ENCODE measurements around the gene ZNF90.
"Not testable (repeated sequence)": the region's sequence is repeated elsewhere in the genome, so short reads cannot be mapped to it uniquely, and the experiment has no call there.

The ZNF90 gene

DNA sequence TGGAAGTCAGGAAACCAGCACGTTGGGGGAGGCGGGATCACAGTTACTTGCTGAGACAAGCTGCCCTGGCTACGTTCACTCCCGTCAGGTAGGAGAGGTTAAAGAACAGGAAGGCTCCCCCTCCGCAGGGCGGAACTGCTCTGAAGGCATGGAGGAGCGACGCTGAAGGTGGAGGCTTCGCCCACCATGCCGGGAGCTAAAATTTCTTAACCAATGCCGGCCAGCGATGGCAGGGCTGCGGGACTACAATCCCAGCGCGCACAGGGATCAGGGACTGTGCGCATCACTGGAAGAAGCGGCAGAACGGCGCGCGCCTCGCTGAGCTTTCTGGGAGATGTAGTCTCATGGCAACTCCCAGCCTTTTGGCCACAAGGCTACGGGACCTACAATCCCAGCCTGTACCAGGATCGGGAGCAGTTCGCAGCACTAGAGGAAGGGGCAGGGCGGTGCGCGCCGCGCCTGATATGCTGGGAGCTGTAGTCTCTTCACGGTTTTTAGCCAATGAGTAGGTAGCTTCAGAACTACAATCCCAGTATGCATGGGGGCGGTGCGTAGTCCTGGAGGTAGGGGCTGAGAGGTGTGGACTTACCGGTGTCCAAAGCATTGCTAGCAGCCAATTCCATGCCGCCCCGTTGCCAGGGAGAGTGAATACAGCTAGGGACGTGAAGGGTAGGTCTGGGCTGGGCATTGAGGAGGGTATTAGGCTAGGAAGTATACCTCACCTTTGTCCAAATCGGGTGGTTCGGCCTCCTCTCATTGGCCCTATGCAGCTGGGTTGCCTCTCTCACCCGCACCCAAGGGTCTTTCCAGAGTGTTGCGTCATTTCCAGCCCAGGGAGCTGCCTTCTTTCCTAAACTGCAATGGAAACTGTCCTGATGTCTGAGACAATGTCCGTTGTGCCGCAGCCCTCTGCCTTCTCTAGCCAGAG, 25.7 kb upstream of the ZNF90 start:
- no peaks in the 10 kb centered on the region for H3K27me3 ChIP-seq (ENCODE audit: control insufficient read depth, low read length)
- H4K20me1 ChIP-seq (ENCODE audit: control insufficient read depth, insufficient read depth, low read depth, low read length): no peaks in the 10 kb centered on the region
- H3K4me2 ChIP-seq (ENCODE audit: low read length): peak overlapping the region; percentile 93
- peak overlapping the region; percentile 82 for H3K4me3 ChIP-seq (ENCODE audit: low read length)
- H3K9me2 ChIP-seq (replicated peaks; ENCODE audit: control insufficient read depth, low read length): no peaks in the 10 kb centered on the region
- peaks cover 14% of the 10 kb centered on the region for H3K4me1 ChIP-seq (ENCODE audit: control insufficient read depth, low read length)
- TF ChIP-seq, protein P1, sequence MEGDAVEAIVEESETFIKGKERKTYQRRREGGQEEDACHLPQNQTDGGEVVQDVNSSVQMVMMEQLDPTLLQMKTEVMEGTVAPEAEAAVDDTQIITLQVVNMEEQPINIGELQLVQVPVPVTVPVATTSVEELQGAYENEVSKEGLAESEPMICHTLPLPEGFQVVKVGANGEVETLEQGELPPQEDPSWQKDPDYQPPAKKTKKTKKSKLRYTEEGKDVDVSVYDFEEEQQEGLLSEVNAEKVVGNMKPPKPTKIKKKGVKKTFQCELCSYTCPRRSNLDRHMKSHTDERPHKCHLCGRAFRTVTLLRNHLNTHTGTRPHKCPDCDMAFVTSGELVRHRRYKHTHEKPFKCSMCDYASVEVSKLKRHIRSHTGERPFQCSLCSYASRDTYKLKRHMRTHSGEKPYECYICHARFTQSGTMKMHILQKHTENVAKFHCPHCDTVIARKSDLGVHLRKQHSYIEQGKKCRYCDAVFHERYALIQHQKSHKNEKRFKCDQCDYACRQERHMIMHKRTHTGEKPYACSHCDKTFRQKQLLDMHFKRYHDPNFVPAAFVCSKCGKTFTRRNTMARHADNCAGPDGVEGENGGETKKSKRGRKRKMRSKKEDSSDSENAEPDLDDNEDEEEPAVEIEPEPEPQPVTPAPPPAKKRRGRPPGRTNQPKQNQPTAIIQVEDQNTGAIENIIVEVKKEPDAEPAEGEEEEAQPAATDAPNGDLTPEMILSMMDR (IDR thresholded peaks at IDR 0.05; ENCODE audit: low read depth, low read length, poor library complexity, severe bottlenecking): no peak
- TF ChIP-seq EZH2phosphoT487 (IDR thresholded peaks at IDR 0.05; ENCODE audit: borderline replicate concordance, low read length): no peak
- peaks cover 17% of the 10 kb centered on the region for H3K9me3 ChIP-seq (ENCODE audit: control insufficient read depth, insufficient read depth, low read length)
- no peak overlapping the region for H3K27ac ChIP-seq (ENCODE audit: low read depth, low read length)
- no peaks in the 10 kb centered on the region for H3F3A ChIP-seq (ENCODE audit: control insufficient read depth, insufficient read depth)
- no peaks in the 10 kb centered on the region for H3K79me2 ChIP-seq (ENCODE audit: control insufficient read depth, low read length)
- H3K36me3 ChIP-seq (ENCODE audit: control insufficient read depth, low read length): no peaks in the 10 kb centered on the region

DNA sequence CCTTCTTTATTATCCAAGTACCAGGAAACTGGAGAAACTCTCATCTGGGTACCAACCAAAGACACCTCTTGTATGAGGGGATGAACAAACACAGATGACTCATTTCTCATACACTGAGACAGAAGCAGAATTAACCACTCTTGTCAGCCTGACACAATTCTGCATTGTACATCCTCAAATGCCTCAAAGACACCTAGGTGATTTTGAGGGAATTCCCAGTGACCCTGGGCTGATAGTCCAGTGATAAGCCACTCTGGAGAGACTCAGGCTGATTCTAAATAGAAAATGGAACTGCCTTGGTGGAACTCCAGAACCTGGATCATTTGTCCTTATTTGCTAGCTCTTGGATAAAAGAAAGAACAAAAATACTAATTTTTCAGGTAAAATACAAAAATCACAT, 19.1 kb upstream of the ZNF90 start:
- not testable (repeated sequence) for H3K4me3 ChIP-seq (ENCODE audit: low read length); H3K27me3 ChIP-seq (ENCODE audit: control insufficient read depth, low read length); H3F3A ChIP-seq (ENCODE audit: control insufficient read depth, insufficient read depth); H3K79me2 ChIP-seq (ENCODE audit: control insufficient read depth, low read length); H3K27ac ChIP-seq (ENCODE audit: low read depth, low read length); H3K9me2 ChIP-seq (replicated peaks; ENCODE audit: control insufficient read depth, low read length); H3K4me1 ChIP-seq (ENCODE audit: control insufficient read depth, low read length); H3K9me3 ChIP-seq (ENCODE audit: control insufficient read depth, insufficient read depth, low read length); H3K4me2 ChIP-seq (ENCODE audit: low read length); H4K20me1 ChIP-seq (ENCODE audit: control insufficient read depth, insufficient read depth, low read depth, low read length); H3K36me3 ChIP-seq (ENCODE audit: control insufficient read depth, low read length)

DNA sequence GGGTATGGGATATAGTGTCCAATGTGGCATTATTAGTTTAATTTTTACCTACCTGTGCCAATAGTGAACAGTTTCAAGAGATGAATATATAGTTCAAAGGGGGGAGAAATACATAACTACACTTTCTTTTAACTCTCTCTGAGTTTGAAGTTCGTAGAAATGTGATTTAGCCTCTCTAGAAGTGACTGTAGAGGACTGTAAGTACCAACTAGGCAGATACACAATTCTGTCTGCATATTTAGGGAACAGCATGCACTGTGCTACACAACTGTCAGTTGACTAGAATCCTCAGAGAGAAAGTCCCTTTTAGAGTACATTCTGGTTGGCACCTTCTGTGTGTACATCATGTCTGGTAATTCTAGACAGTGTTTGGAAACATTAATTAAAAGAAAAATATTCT, 17.5 kb upstream of the ZNF90 start:
- Histone ChIP-seq H3K36me3 (ENCODE audit: control insufficient read depth, low read length) (no peaks in the 10 kb centered on the region), H3K79me2 (ENCODE audit: control insufficient read depth, low read length) (no peaks in the 10 kb centered on the region), H3K27me3 (ENCODE audit: control insufficient read depth, low read length) (no peaks in the 10 kb centered on the region), H3K4me1 (ENCODE audit: control insufficient read depth, low read length) (no peaks in the 10 kb centered on the region), H3F3A (ENCODE audit: control insufficient read depth, insufficient read depth) (no peaks in the 10 kb centered on the region), H3K27ac (ENCODE audit: low read depth, low read length) (no peak overlapping the region), H3K4me3 (ENCODE audit: low read length) (no peak overlapping the region), H3K9me2 (replicated peaks; ENCODE audit: control insufficient read depth, low read length) (no peaks in the 10 kb centered on the region), H3K4me2 (ENCODE audit: low read length) (no peak overlapping the region), H4K20me1 (ENCODE audit: control insufficient read depth, insufficient read depth, low read depth, low read length) (no peaks in the 10 kb centered on the region), H3K9me3 (ENCODE audit: control insufficient read depth, insufficient read depth, low read length) (no peaks in the 10 kb centered on the region)
- TF ChIP-seq EZH2phosphoT487 (IDR thresholded peaks at IDR 0.05; ENCODE audit: borderline replicate concordance, low read length): no peak
- TF ChIP-seq, protein P1 (IDR thresholded peaks at IDR 0.05; ENCODE audit: low read depth, low read length, poor library complexity, severe bottlenecking): no peak

DNA sequence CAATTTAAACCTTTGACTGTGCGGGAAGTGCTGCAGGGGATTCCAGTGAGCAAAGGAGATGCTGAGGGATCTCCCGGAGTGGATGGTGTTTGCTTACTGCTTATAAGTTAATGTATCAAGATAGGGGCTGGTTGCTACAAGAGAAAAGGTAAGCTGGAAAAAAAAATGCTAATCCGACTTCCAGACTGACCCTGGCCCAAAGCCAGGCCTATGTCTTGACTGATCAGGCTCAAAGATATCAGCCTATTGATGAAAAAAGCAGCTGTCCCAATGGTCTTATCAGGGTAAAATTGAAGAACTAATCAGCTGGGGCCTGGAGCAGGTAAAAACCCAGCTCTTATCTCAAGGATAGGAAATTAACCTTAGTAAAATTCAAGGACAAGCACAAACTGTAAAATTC, 10.9 kb upstream of the ZNF90 start:
- no peak overlapping the region for H3K4me3 ChIP-seq (ENCODE audit: low read length)
- H3K4me2 ChIP-seq (ENCODE audit: low read length): no peak overlapping the region
- no peak for TF ChIP-seq EZH2phosphoT487 (IDR thresholded peaks at IDR 0.05; ENCODE audit: borderline replicate concordance, low read length)
- TF ChIP-seq, protein P1 (IDR thresholded peaks at IDR 0.05; ENCODE audit: low read depth, low read length, poor library complexity, severe bottlenecking): no peak
- H3K27ac ChIP-seq (ENCODE audit: low read depth, low read length): no peak overlapping the region
- H3K9me2 ChIP-seq (replicated peaks; ENCODE audit: control insufficient read depth, low read length): no peaks in the 10 kb centered on the region
- H3K79me2 ChIP-seq (ENCODE audit: control insufficient read depth, low read length): no peaks in the 10 kb centered on the region
- peaks cover 9% of the 10 kb centered on the region; the same call in 1 of the 2 replicates for H3K9me3 ChIP-seq (ENCODE audit: control insufficient read depth, insufficient read depth, low read length)
- no peaks in the 10 kb centered on the region for H3K4me1 ChIP-seq (ENCODE audit: control insufficient read depth, low read length)
- H3F3A ChIP-seq (ENCODE audit: control insufficient read depth, insufficient read depth): no peaks in the 10 kb centered on the region
- no peaks in the 10 kb centered on the region for H3K36me3 ChIP-seq (ENCODE audit: control insufficient read depth, low read length)
- no peaks in the 10 kb centered on the region for H4K20me1 ChIP-seq (ENCODE audit: control insufficient read depth, insufficient read depth, low read depth, low read length)
- H3K27me3 ChIP-seq (ENCODE audit: control insufficient read depth, low read length): no peaks in the 10 kb centered on the region
